HG03469 (cell line): ENCODE data around the gene FBXL14.
A peak's percentile ranks its signal among the peaks of the same experiment; 100 is the strongest.
"Not testable (repeated sequence)": the region's sequence is repeated elsewhere in the genome, so short reads cannot be mapped to it uniquely, and the experiment has no call there.

Source experiments
- ATAC-seq: cut with Tn5 transposase; IDR thresholded peaks from one replicate; pipeline ENCODE4 v1.9.1; 2021; ENCODE audit warnings: mild to moderate bottlenecking, moderate library complexity, moderate number of reproducible peaks; ENCODE audit not compliant: unreplicated experiment

FBXL14 gene

GRCh38 chr12:1620092-1620491 lies 25.7 kb upstream of the FBXL14 start:
- ATAC-seq: no peak

GRCh38 chr12:1619587-1619986 lies 25.2 kb upstream of the FBXL14 start:
- ATAC-seq: no peak

- ATAC-seq: no peak
These were observed 24.8 kb upstream of the FBXL14 start for GRCh38 chr12:1619159-1619558.

GRCh38 chr12:1618489-1618888 lies 24.1 kb upstream of the FBXL14 start:
- no peak for ATAC-seq

- ATAC-seq: no peak
These were observed 22.1 kb upstream of the FBXL14 start for GRCh38 chr12:1616233-1617066.

- no peak for ATAC-seq
These were observed 20.0 kb upstream of the FBXL14 start for GRCh38 chr12:1614360-1614759.

GRCh38 chr12:1613860-1614259 lies 19.5 kb upstream of the FBXL14 start:
- ATAC-seq: no peak

GRCh38 chr12:1611803-1612572 lies 17.6 kb upstream of the FBXL14 start:
- no peak for ATAC-seq

- ATAC-seq: no peak
These were observed 15.8 kb upstream of the FBXL14 start for GRCh38 chr12:1610072-1610643.

GRCh38 chr12:1608713-1609119 lies 14.3 kb upstream of the FBXL14 start:
- ATAC-seq: no peak

- ATAC-seq: no peak
These were observed 13.7 kb upstream of the FBXL14 start for GRCh38 chr12:1607940-1608712.

- ATAC-seq: peak; percentile 58
These were observed 11.7 kb upstream of the FBXL14 start for GRCh38 chr12:1606021-1606622.

- ATAC-seq: no peak
These were observed 11.0 kb upstream of the FBXL14 start for GRCh38 chr12:1605129-1606020.

- no peak for ATAC-seq
These were observed 10.1 kb upstream of the FBXL14 start for GRCh38 chr12:1604464-1604863.

- ATAC-seq: no peak
These were observed 9.1 kb upstream of the FBXL14 start for GRCh38 chr12:1603269-1603993.

- ATAC-seq: not testable (repeated sequence)
These were observed 8.3 kb upstream of the FBXL14 start for GRCh38 chr12:1602706-1603105.

GRCh38 chr12:1598757-1599156 lies 4.4 kb upstream of the FBXL14 start:
- no peak for ATAC-seq

GRCh38 chr12:1595690-1596347 lies 1.4 kb upstream of the FBXL14 start:
- ATAC-seq: no peak
